ENCODE data around the gene KISS1R.

DNA sequence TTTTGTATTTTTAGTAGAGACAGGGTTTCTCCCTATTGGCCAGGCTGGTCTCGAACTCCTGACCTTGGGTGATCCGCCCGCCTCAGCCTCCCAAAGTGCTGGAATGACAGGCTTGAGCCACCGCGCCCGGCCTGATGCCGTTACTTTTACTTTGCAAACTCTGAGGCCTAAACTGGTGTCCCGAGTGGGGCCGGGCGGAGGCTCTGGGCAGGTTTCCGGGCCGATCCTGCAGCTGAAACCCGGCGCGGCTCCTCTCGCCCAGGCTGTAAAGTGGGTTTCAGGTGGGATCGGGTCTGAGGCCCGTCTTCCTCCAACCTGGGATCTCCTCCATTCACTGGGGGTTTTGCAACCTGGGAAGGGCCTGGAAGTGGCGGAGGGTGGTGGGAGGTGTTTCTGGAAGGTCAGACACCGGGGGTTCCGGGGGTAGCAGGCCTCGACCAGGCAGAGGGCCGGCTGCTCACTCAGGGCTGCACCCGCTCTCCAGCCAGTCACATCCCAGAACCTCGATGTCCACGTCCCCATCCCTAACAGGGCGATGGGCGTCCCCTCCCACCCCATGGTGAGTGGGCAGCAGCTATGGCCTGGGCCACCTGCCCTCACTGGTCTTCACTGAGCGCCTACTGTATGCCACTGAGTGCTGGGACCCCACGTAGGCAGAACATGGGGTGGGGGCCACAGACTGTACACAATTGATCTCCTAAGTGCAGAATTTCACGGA, 45.7 kb downstream of the KISS1R start:
- TF ChIP-seq, protein P1, sequence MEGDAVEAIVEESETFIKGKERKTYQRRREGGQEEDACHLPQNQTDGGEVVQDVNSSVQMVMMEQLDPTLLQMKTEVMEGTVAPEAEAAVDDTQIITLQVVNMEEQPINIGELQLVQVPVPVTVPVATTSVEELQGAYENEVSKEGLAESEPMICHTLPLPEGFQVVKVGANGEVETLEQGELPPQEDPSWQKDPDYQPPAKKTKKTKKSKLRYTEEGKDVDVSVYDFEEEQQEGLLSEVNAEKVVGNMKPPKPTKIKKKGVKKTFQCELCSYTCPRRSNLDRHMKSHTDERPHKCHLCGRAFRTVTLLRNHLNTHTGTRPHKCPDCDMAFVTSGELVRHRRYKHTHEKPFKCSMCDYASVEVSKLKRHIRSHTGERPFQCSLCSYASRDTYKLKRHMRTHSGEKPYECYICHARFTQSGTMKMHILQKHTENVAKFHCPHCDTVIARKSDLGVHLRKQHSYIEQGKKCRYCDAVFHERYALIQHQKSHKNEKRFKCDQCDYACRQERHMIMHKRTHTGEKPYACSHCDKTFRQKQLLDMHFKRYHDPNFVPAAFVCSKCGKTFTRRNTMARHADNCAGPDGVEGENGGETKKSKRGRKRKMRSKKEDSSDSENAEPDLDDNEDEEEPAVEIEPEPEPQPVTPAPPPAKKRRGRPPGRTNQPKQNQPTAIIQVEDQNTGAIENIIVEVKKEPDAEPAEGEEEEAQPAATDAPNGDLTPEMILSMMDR (IDR thresholded peaks at IDR 0.05): no peak
- TF ChIP-seq EP300 (IDR thresholded peaks at IDR 0.05): no peak

All from esophagus muscularis mucosa (tissue), 3 donors.